ENCODE results near the gene PKP3.

- TF ChIP-seq, protein P1, sequence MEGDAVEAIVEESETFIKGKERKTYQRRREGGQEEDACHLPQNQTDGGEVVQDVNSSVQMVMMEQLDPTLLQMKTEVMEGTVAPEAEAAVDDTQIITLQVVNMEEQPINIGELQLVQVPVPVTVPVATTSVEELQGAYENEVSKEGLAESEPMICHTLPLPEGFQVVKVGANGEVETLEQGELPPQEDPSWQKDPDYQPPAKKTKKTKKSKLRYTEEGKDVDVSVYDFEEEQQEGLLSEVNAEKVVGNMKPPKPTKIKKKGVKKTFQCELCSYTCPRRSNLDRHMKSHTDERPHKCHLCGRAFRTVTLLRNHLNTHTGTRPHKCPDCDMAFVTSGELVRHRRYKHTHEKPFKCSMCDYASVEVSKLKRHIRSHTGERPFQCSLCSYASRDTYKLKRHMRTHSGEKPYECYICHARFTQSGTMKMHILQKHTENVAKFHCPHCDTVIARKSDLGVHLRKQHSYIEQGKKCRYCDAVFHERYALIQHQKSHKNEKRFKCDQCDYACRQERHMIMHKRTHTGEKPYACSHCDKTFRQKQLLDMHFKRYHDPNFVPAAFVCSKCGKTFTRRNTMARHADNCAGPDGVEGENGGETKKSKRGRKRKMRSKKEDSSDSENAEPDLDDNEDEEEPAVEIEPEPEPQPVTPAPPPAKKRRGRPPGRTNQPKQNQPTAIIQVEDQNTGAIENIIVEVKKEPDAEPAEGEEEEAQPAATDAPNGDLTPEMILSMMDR (optimal IDR thresholded peaks at IDR 0.05 in 1 of 3, IDR thresholded peaks at IDR 0.05 in 1 of 3, conservative IDR thresholded peaks at IDR 0.05 in 1 of 3; ENCODE audit: extremely low read depth in 1 of 3, insufficient read depth in 2 of 3, low read length in 3 of 3) = no peak
- no peak for TF ChIP-seq EZH2 (IDR thresholded peaks at IDR 0.05; ENCODE audit: low read length)
Measured at GRCh38 chr11:428295-428694, 34.3 kb downstream of the PKP3 start.
